Ishikawa (cell line): ENCODE results near the gene ADGRL3.

Experiments
- CREB1 ChIP-seq: IDR thresholded peaks from 2 replicates; pipeline ENCODE4 v1.6.1; 2012; ENCODE audit warnings: low read depth
- EP300 ChIP-seq: IDR thresholded peaks from 2 replicates; pipeline ENCODE4 v1.6.1; 2012; ENCODE audit warnings: borderline replicate concordance
- NFIC ChIP-seq: IDR thresholded peaks from 2 replicates; pipeline ENCODE4 v1.6.1; 2012
- RAD21 ChIP-seq: IDR thresholded peaks from 2 replicates; pipeline ENCODE4 v1.6.1; 2012; ENCODE audit warnings: low read depth
- YY1 ChIP-seq: IDR thresholded peaks from 2 replicates; pipeline ENCODE4 v1.6.1; 2012; ENCODE audit warnings: low read depth
- ZBTB7A ChIP-seq: IDR thresholded peaks from 2 replicates; pipeline ENCODE4 v1.6.1; 2012; ENCODE audit warnings: low read depth
- TF ChIP-seq, protein P1 (sequence below): IDR thresholded peaks from 2 replicates; pipeline ENCODE4 v1.6.1; 2012
- TF ChIP-seq, protein P2 (sequence below): IDR thresholded peaks from 2 replicates; pipeline ENCODE4 v1.6.1; 2012
- TF ChIP-seq, protein P3 (sequence below): IDR thresholded peaks from 2 replicates; pipeline ENCODE4 v1.6.1; 2012; ENCODE audit warnings: low read depth, mild to moderate bottlenecking

DNA sequence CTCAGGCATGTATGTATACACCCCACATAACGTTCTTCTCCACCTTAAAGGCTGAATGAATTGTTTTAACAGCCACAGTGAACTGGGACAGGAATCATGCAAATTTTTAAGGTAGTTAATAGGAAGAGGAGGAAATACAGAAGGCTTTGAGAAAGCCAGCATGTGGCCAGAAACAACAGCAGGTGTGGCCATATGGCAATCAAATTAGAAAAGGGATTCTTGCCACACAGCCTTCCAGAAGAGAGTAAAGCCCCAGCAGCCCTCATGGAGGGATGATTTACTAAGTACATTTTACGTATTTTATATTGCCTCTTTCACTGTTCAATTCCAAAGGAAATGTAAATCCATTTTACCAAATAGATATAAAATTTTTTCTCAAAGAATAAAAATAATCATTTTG, 792.2 kb downstream of the ADGRL3 start:
- no peak for TF ChIP-seq RAD21
- TF ChIP-seq, protein P1, sequence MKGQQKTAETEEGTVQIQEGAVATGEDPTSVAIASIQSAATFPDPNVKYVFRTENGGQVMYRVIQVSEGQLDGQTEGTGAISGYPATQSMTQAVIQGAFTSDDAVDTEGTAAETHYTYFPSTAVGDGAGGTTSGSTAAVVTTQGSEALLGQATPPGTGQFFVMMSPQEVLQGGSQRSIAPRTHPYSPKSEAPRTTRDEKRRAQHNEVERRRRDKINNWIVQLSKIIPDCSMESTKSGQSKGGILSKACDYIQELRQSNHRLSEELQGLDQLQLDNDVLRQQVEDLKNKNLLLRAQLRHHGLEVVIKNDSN: no peak
- TF ChIP-seq NFIC: no peak
- TF ChIP-seq, protein P2, sequence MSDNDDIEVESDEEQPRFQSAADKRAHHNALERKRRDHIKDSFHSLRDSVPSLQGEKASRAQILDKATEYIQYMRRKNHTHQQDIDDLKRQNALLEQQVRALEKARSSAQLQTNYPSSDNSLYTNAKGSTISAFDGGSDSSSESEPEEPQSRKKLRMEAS: no peak
- TF ChIP-seq, protein P3, sequence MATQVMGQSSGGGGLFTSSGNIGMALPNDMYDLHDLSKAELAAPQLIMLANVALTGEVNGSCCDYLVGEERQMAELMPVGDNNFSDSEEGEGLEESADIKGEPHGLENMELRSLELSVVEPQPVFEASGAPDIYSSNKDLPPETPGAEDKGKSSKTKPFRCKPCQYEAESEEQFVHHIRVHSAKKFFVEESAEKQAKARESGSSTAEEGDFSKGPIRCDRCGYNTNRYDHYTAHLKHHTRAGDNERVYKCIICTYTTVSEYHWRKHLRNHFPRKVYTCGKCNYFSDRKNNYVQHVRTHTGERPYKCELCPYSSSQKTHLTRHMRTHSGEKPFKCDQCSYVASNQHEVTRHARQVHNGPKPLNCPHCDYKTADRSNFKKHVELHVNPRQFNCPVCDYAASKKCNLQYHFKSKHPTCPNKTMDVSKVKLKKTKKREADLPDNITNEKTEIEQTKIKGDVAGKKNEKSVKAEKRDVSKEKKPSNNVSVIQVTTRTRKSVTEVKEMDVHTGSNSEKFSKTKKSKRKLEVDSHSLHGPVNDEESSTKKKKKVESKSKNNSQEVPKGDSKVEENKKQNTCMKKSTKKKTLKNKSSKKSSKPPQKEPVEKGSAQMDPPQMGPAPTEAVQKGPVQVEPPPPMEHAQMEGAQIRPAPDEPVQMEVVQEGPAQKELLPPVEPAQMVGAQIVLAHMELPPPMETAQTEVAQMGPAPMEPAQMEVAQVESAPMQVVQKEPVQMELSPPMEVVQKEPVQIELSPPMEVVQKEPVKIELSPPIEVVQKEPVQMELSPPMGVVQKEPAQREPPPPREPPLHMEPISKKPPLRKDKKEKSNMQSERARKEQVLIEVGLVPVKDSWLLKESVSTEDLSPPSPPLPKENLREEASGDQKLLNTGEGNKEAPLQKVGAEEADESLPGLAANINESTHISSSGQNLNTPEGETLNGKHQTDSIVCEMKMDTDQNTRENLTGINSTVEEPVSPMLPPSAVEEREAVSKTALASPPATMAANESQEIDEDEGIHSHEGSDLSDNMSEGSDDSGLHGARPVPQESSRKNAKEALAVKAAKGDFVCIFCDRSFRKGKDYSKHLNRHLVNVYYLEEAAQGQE: no peak
- no peak for TF ChIP-seq YY1
- TF ChIP-seq EP300: no peak
- no peak for TF ChIP-seq CREB1
- TF ChIP-seq ZBTB7A: no peak
